Natural killer cell (primary cell): ENCODE data around the gene XCL2. TPM values are rescaled to one million over a fixed set of nuclear protein-coding genes. Genes with fewer than 3 reads are reported as not detected.

Experiments used
- ATAC-seq, 3 donors: fragments of 150-1000 bp in 2 of 3; fragments of 200-7000 bp in 1 of 3; cut with Tn5 transposase; 1 replicate in 1 of 3; 2 replicates in 2 of 3; pipeline ENCODE4 v1.10.0; 2021; ENCODE audit warnings: mild to moderate bottlenecking in 2 of 3, moderate library complexity in 2 of 3
- DNase-seq, 2 donors: peaks; one replicate each; pipeline versions ENCODE4 v3.0.0 to v3.0.0-alpha.2; 2013 to 2021; ENCODE audit warnings: mixed read lengths in 1 of 2
- H3K27ac ChIP-seq: one replicate; pipeline ENCODE4 v1.5.1; 2013; ENCODE audit warnings: mild to moderate bottlenecking, low read length
- H3K27me3 ChIP-seq: one replicate; pipeline ENCODE4 v1.6.1; 2013; ENCODE audit warnings: low read length; ENCODE audit not compliant: control insufficient read depth, insufficient read depth
- H3K36me3 ChIP-seq: one replicate; pipeline ENCODE4 v1.6.1; 2013; ENCODE audit warnings: low read length; ENCODE audit not compliant: control insufficient read depth, insufficient read depth
- H3K4me1 ChIP-seq: one replicate; pipeline ENCODE4 v1.6.1; 2013; ENCODE audit warnings: low read length; ENCODE audit not compliant: control insufficient read depth, insufficient read depth
- H3K4me3 ChIP-seq: one replicate; pipeline ENCODE4 v1.5.1; 2013; ENCODE audit warnings: low read length
- H3K9me3 ChIP-seq: one replicate; pipeline ENCODE4 v1.6.1; 2013; ENCODE audit warnings: low read length; ENCODE audit not compliant: control insufficient read depth, insufficient read depth
- H3K27ac Mint-ChIP-seq, 2 donors: one replicate each; pipeline ENCODE4 v1.8.0; 2022; ENCODE audit warnings: mild to moderate bottlenecking in 2 of 2, mixed read lengths in 2 of 2, moderate library complexity in 1 of 2
- H3K27me3 Mint-ChIP-seq, 2 donors: one replicate each; pipeline ENCODE4 v1.8.0; 2022; ENCODE audit warnings: low read depth in 2 of 2, mixed read lengths in 2 of 2
- H3K36me3 Mint-ChIP-seq: one replicate; pipeline ENCODE4 v1.8.0; 2022; ENCODE audit warnings: mixed read lengths
- H3K4me1 Mint-ChIP-seq, 2 donors: one replicate each; pipeline ENCODE4 v1.8.0; 2022; ENCODE audit warnings: mixed read lengths in 2 of 2
- H3K4me3 Mint-ChIP-seq: one replicate; pipeline ENCODE4 v1.8.0; 2022; ENCODE audit warnings: mild to moderate bottlenecking, moderate library complexity, mixed read lengths
- H3K9me3 Mint-ChIP-seq, 2 donors: one replicate each; pipeline ENCODE4 v1.8.0; 2022; ENCODE audit warnings: mixed read lengths in 2 of 2
- WGBS: methylation state at CpG from one replicate; pipeline ENCODE4 v1.1.7; 2013; ENCODE audit warnings: missing lambda C conversion rate; ENCODE audit not compliant: insufficient coverage; 5-methylcytosine and 5-hydroxymethylcytosine counted together
- intact Hi-C: fragments of 100-400 bp; cut with micrococcal nuclease; formaldehyde crosslinking; loops from one replicate; pipeline ENCODE4 v1.14.2; 2022
- total RNA-seq, 4 donors: library from RNA; stranded (reverse); fragments of 120-200 nt in 1 of 4; gene quantifications; one replicate each; pipeline versions ENCODE4 v1.2.3 to v1.2.4, GENCODE V29; 2013 to 2022
- TF ChIP-seq, protein P1 (sequence below): fragments of 200-600 bp; IDR thresholded peaks from one replicate; pipeline ENCODE4 v1.8.0; 2022; ENCODE audit warnings: antibody characterized with exemption

XCL2 gene
- total RNA-seq, 3 donors from 2014 or later (not counting 1 experiment from before 2014, with no cell fraction given): 32.6 to 110 (median 92.9) TPM

DNA sequence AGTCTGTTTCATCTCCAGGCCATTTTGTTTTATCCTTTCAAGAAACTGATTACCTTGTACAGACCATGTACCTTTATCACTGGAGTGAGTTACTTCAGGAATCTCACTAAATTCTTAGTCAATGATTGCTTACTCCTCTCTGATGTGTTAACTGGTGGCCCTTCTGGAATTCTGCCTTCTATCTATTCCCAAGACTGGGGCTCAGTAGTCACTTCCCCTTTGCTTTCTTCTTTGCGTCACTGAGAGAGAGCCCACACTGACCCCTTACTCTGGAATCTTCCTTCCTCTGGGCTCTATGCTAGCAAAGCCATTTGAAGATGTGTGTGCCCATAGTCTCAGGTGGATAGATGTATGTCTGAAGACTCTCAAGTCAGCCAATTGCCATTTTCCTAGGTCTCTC, 34.6 kb downstream of the XCL2 start:
- TF ChIP-seq, protein P1, sequence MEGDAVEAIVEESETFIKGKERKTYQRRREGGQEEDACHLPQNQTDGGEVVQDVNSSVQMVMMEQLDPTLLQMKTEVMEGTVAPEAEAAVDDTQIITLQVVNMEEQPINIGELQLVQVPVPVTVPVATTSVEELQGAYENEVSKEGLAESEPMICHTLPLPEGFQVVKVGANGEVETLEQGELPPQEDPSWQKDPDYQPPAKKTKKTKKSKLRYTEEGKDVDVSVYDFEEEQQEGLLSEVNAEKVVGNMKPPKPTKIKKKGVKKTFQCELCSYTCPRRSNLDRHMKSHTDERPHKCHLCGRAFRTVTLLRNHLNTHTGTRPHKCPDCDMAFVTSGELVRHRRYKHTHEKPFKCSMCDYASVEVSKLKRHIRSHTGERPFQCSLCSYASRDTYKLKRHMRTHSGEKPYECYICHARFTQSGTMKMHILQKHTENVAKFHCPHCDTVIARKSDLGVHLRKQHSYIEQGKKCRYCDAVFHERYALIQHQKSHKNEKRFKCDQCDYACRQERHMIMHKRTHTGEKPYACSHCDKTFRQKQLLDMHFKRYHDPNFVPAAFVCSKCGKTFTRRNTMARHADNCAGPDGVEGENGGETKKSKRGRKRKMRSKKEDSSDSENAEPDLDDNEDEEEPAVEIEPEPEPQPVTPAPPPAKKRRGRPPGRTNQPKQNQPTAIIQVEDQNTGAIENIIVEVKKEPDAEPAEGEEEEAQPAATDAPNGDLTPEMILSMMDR: no peak
- no peaks in the 10 kb centered on the region for H3K36me3 Mint-ChIP-seq
- DNase-seq (no peak), ATAC-seq (no peak)
- H3K27me3 ChIP-seq: no peaks in the 10 kb centered on the region
- H3K4me1 ChIP-seq: peaks cover 56% of the 10 kb centered on the region
- H3K27ac Mint-ChIP-seq: peak overlapping the region; percentile 87 to 98
- no peaks in the 10 kb centered on the region for H3K27me3 Mint-ChIP-seq
- H3K27ac ChIP-seq: peak overlapping the region; percentile 80
- no peaks in the 10 kb centered on the region for H3K36me3 ChIP-seq
- intact Hi-C loops: no loop called here
- no peak overlapping the region for H3K4me3 Mint-ChIP-seq
- no peaks in the 10 kb centered on the region for H3K9me3 Mint-ChIP-seq
- H3K4me3 ChIP-seq: no peak overlapping the region
- 75% methylated on average over 1 of the region's 1 CpG for WGBS
- peaks cover 76 to 84% of the 10 kb centered on the region in 2 donors for H3K4me1 Mint-ChIP-seq
- no peaks in the 10 kb centered on the region for H3K9me3 ChIP-seq

DNA sequence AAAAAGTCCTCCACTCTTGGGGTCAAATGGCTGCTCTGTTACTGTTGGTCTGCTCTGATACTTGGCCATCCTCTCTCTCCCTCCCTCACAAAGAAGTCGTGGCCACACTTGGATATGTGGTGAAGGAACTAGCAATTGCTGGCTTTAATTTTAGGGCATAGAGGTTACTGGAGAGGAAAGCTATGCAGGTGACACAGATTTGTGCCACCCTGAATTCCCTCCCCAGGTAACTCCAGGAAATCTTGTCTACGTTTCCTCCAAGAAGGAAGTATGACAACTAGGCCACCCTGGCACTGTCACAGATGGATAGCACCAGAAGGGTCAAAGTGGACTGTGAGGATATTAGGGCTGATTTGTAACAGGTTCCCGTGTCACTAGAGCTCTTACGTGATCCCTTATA, 36.0 kb downstream of the XCL2 start:
- H3K27me3 ChIP-seq: no peaks in the 10 kb centered on the region
- WGBS: 100% methylated on average over 3 of the region's 4 CpGs
- peak overlapping the region in 1 of 2 donors; percentile 98 for H3K27ac Mint-ChIP-seq

DNA sequence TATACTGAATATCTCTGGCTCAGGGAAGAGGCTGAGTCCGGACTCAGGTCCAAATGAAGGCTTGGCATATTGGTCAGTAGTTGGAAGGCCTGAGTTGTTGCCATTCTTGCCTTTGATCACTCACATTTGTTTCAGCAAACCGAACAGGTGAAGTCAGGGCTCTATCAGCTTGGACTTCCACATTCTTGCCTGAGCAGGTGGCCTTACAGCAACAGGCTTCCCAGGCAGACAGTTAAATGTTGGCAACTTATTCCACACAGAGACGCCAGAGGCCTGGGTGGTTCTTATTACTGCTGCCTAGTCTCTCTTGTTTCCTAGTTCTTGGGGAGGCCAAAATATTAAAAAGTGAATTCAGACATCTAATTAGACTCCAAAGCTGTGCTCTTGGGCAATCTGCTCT, 36.6 kb downstream of the XCL2 start:
- no peak overlapping the region for H3K4me3 ChIP-seq
- Mint-ChIP-seq H3K4me3 (no peak overlapping the region), H3K36me3 (no peaks in the 10 kb centered on the region), H3K27me3 (no peaks in the 10 kb centered on the region), H3K27ac (no peak overlapping the region), H3K4me1 (peaks cover 68 to 76% of the 10 kb centered on the region in 2 donors), H3K9me3 (no peaks in the 10 kb centered on the region)
- H3K27me3 ChIP-seq: no peaks in the 10 kb centered on the region
- H3K27ac ChIP-seq: no peak overlapping the region
- no peaks in the 10 kb centered on the region for H3K36me3 ChIP-seq
- ATAC-seq: no peak
- intact Hi-C loops: no loop called here
- H3K4me1 ChIP-seq: peaks cover 46% of the 10 kb centered on the region
- WGBS: 95% methylated on average over 3 of the region's 3 CpGs
- TF ChIP-seq, protein P1: no peak
- DNase-seq: no peak
- H3K9me3 ChIP-seq: no peaks in the 10 kb centered on the region

More for the DNA sequence above, 36.0 kb downstream of the XCL2 start:
- H3K27ac ChIP-seq: no peak overlapping the region
- Mint-ChIP-seq H3K27me3 (no peaks in the 10 kb centered on the region), H3K36me3 (no peaks in the 10 kb centered on the region), H3K4me3 (no peak overlapping the region), H3K4me1 (peaks cover 74 to 82% of the 10 kb centered on the region in 2 donors), H3K9me3 (no peaks in the 10 kb centered on the region)
- H3K9me3 ChIP-seq: no peaks in the 10 kb centered on the region
- H3K4me1 ChIP-seq: peaks cover 48% of the 10 kb centered on the region
- intact Hi-C loops: no loop called here
- H3K36me3 ChIP-seq: no peaks in the 10 kb centered on the region
- H3K4me3 ChIP-seq: no peak overlapping the region
- DNase-seq: no peak
- ATAC-seq: no peak
- TF ChIP-seq, protein P1: no peak

DNA sequence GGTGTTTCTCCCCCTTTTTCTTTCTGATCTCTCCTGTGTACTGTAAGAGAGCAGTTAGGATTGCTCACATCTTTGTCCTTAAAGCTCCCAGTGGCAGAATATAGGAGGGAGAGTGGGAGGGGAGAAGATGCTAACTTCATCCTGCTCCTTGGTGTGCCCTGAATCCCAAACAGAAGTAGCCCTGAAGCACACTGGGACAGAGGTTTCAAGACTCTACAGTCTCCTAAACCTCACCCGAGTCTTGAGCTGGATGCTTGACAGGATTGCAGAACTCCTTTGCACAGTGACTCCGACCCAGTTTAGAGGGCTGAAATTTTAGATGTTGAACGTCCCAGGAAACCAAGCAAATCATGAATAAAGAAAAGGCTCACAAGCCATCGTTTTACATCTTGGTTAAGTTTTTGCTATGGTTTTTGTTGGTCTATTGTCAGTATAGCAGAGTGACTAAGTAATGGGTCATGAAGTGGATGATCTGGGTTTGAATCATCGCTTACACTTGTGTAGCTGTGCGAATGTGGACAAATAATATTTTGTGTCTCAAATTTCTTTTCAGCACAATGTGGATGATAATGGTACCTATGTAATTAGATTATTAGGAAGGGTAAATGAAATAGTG, 37.5 kb downstream of the XCL2 start:
- H3K27me3 ChIP-seq: no peaks in the 10 kb centered on the region
- H3K36me3 Mint-ChIP-seq: no peaks in the 10 kb centered on the region
- DNase-seq: no peak
- H3K27ac ChIP-seq: no peak overlapping the region
- intact Hi-C loops: no loop called here
- 91% methylated on average over 6 of the region's 6 CpGs for WGBS
- no peak for ATAC-seq
- peaks cover 38% of the 10 kb centered on the region for H3K4me1 ChIP-seq
- no peak overlapping the region for H3K4me3 Mint-ChIP-seq
- H3K36me3 ChIP-seq: no peaks in the 10 kb centered on the region
- H3K27ac Mint-ChIP-seq: peak overlapping the region; percentile 46 to 57
- H3K4me3 ChIP-seq: no peak overlapping the region
- H3K27me3 Mint-ChIP-seq: no peaks in the 10 kb centered on the region
- TF ChIP-seq, protein P1: no peak
- no peaks in the 10 kb centered on the region for H3K9me3 Mint-ChIP-seq
- peaks cover 66 to 75% of the 10 kb centered on the region in 2 donors for H3K4me1 Mint-ChIP-seq
- no peaks in the 10 kb centered on the region for H3K9me3 ChIP-seq
